Type B pancreatic cell (in vitro differentiated cells): ENCODE measurements around the gene DNAJC15. TPM values are rescaled to one million over a fixed set of nuclear protein-coding genes. Genes with fewer than 3 reads are reported as not detected.

Experiments used
- DNase-seq: peaks from one replicate; pipeline ENCODE4 v3.0.0; 2021; ENCODE audit warnings: mixed read lengths; ENCODE audit not compliant: unreplicated experiment; ENCODE audit errors: extremely low spot score
- H3K27ac Mint-ChIP-seq: 2 replicates; pipeline ENCODE4 v1.8.0; 2021; ENCODE audit warnings: mild to moderate bottlenecking, mixed read lengths
- H3K27me3 Mint-ChIP-seq: 2 replicates; pipeline ENCODE4 v1.8.0; 2021; ENCODE audit warnings: mixed read lengths
- H3K36me3 Mint-ChIP-seq: 2 replicates; pipeline ENCODE4 v1.8.0; 2021; ENCODE audit warnings: mixed read lengths
- H3K4me1 Mint-ChIP-seq: one replicate; pipeline ENCODE4 v1.8.0; 2021; ENCODE audit warnings: mixed read lengths; ENCODE audit not compliant: unreplicated experiment
- H3K4me3 Mint-ChIP-seq: 2 replicates; pipeline ENCODE4 v1.8.0; 2021; ENCODE audit warnings: mild to moderate bottlenecking, mixed read lengths
- H3K9me3 Mint-ChIP-seq: 2 replicates; pipeline ENCODE4 v1.8.0; 2021; ENCODE audit warnings: mixed read lengths
- CTCF ChIP-seq: fragments of 200-600 bp; sonication (generic); conservative IDR thresholded peaks from 2 replicates; pipeline ENCODE4 v1.5.0; 2021; ENCODE audit warnings: antibody characterized with exemption, mild to moderate bottlenecking
- total RNA-seq: library from RNA; stranded (reverse); gene quantifications from 2 replicates; pipeline ENCODE4 v1.2.1, GENCODE V29; 2021; ENCODE audit warnings: low replicate concordance

Gene DNAJC15
- total RNA-seq, 1 donor from 2014 or later: 19.7 TPM

- DNase-seq: no peak
- Mint-ChIP-seq H3K27me3 (peaks cover 4% of the 10 kb centered on the region), H3K27ac (no peak overlapping the region), H3K36me3 (no peaks in the 10 kb centered on the region), H3K4me3 (no peak overlapping the region), H3K4me1 (peaks cover 33% of the 10 kb centered on the region), H3K9me3 (no peaks in the 10 kb centered on the region)
- TF ChIP-seq CTCF: no peak
Observed at GRCh38 chr13:43126420-43126819, 103.0 kb downstream of the DNAJC15 start.

GRCh38 chr13:43127103-43127798, 103.9 kb downstream of the DNAJC15 start:
- Mint-ChIP-seq H3K27ac (peak overlapping the region; percentile 3), H3K9me3 (no peaks in the 10 kb centered on the region), H3K27me3 (peaks cover 6% of the 10 kb centered on the region), H3K4me1 (peaks cover 35% of the 10 kb centered on the region), H3K36me3 (no peaks in the 10 kb centered on the region), H3K4me3 (no peak overlapping the region)
- DNase-seq: no peak
- no peak for TF ChIP-seq CTCF

GRCh38 chr13:43127827-43128226, 104.4 kb downstream of the DNAJC15 start:
- H3K9me3 Mint-ChIP-seq: no peaks in the 10 kb centered on the region
- TF ChIP-seq CTCF: no peak
- no peak for DNase-seq
- H3K36me3 Mint-ChIP-seq: no peaks in the 10 kb centered on the region
- peak overlapping the region; percentile 3 for H3K27ac Mint-ChIP-seq
- no peak overlapping the region for H3K4me3 Mint-ChIP-seq
- peaks cover 8% of the 10 kb centered on the region for H3K27me3 Mint-ChIP-seq
- H3K4me1 Mint-ChIP-seq: peaks cover 37% of the 10 kb centered on the region

GRCh38 chr13:43128504-43128961, 105.1 kb downstream of the DNAJC15 start:
- Mint-ChIP-seq H3K9me3 (no peaks in the 10 kb centered on the region), H3K4me3 (no peak overlapping the region), H3K27ac (no peak overlapping the region), H3K36me3 (no peaks in the 10 kb centered on the region), H3K27me3 (peaks cover 8% of the 10 kb centered on the region), H3K4me1 (peaks cover 38% of the 10 kb centered on the region)
- TF ChIP-seq CTCF: no peak
- no peak for DNase-seq

GRCh38 chr13:43129066-43129465, 105.7 kb downstream of the DNAJC15 start:
- H3K27ac Mint-ChIP-seq: no peak overlapping the region
- H3K36me3 Mint-ChIP-seq: no peaks in the 10 kb centered on the region
- H3K27me3 Mint-ChIP-seq: peaks cover 13% of the 10 kb centered on the region
- TF ChIP-seq CTCF: no peak
- H3K9me3 Mint-ChIP-seq: no peaks in the 10 kb centered on the region
- no peak overlapping the region for H3K4me3 Mint-ChIP-seq
- DNase-seq: no peak
- H3K4me1 Mint-ChIP-seq: peaks cover 43% of the 10 kb centered on the region
